A673 (cell line): ENCODE measurements around the gene LZIC. TPM values are rescaled to one million over a fixed set of nuclear protein-coding genes. Genes with fewer than 3 reads are reported as not detected.
A peak's percentile ranks its signal among the peaks of the same experiment; 100 is the strongest.

Source experiments
- BruUV-seq: library from RNA; stranded (reverse); fragments of 400-500 nt; replicated peaks from 2 replicates; lab custom pipeline; 2021; lab: Mats Ljungman, UMichigan
- CTCF ChIA-PET: fragments of 300-600 bp; sonication (Branson Sonifier 250); formaldehyde crosslinking; loops from one replicate; lab custom pipeline; 2022; ENCODE audit warnings: antibody characterized with exemption; lab: Charles Lee
- POLR2A ChIA-PET: fragments of 300-600 bp; sonication (Branson Sonifier 250); formaldehyde crosslinking; loops from one replicate; lab custom pipeline; 2022; ENCODE audit warnings: antibody characterized with exemption; ENCODE audit not compliant: low non-redundant PET; lab: Charles Lee
- DNase-seq: peaks from one replicate; pipeline ENCODE4 v3.0.0-alpha.2; 2015; ENCODE audit warnings: low spot score
- H3K27ac ChIP-seq: fragments of 200-600 bp; sonication (generic); 2 replicates; pipeline ENCODE4 v1.5.1; 2016; ENCODE audit warnings: mixed run types, low read depth, mild to moderate bottlenecking, mixed read lengths, antibody characterized with exemption, low read length; ENCODE audit not compliant: poor library complexity, severe bottlenecking
- H3K27me3 ChIP-seq: fragments of 200-600 bp; sonication (generic); replicated peaks from 2 replicates; pipeline ENCODE4 v1.6.1; 2017; ENCODE audit warnings: mixed run types, low read depth, mild to moderate bottlenecking, mixed read lengths, antibody characterized with exemption, low read length; ENCODE audit not compliant: insufficient read depth, poor library complexity
- H3K36me3 ChIP-seq: fragments of 200-600 bp; sonication (generic); 2 replicates; pipeline ENCODE4 v1.6.1; 2016; ENCODE audit warnings: mixed run types, mild to moderate bottlenecking, mixed read lengths, antibody characterized with exemption, low read length; ENCODE audit not compliant: insufficient read depth, poor library complexity, severe bottlenecking
- H3K4me1 ChIP-seq: fragments of 200-600 bp; sonication (generic); 2 replicates; pipeline ENCODE4 v1.6.1; 2017; ENCODE audit warnings: mixed run types, mild to moderate bottlenecking, mixed read lengths, antibody characterized with exemption, low read length; ENCODE audit not compliant: insufficient read depth, poor library complexity, severe bottlenecking
- H3K4me3 ChIP-seq: fragments of 200-600 bp; sonication (generic); 2 replicates; pipeline ENCODE4 v1.5.1; 2016; ENCODE audit warnings: low read depth, mixed run types, mild to moderate bottlenecking, mixed read lengths, low read length; ENCODE audit not compliant: poor library complexity, severe bottlenecking
- H3K9me3 ChIP-seq: fragments of 200-600 bp; sonication (generic); 2 replicates; pipeline ENCODE4 v1.6.1; 2016; ENCODE audit warnings: mixed run types, low read depth, mild to moderate bottlenecking, mixed read lengths, antibody characterized with exemption, low read length; ENCODE audit not compliant: poor library complexity, severe bottlenecking
- EZH2 ChIP-seq: fragments of 200-600 bp; sonication (generic); IDR thresholded peaks from 2 replicates; pipeline ENCODE4 v1.6.1; 2017; ENCODE audit warnings: borderline replicate concordance, low read depth, mild to moderate bottlenecking, mixed read lengths, antibody characterized with exemption, low read length; ENCODE audit not compliant: poor library complexity, severe bottlenecking
- intact Hi-C: fragments of 100-400 bp; cut with micrococcal nuclease; formaldehyde crosslinking; loops from one replicate; pipeline ENCODE4 v1.10.0; 2022; ENCODE audit not compliant: unreplicated experiment
- microRNA-seq: library from miRNA; unstranded; fragments of <30 nt; microRNA quantifications from one replicate; pipeline ENCODE4 v1.2.0, GENCODE V29; 2021
- total RNA-seq: library from RNA; stranded (reverse); gene quantifications from 2 replicates; pipeline ENCODE4 v1.2.3, GENCODE V29; 2021
- TF ChIP-seq, protein P1 (sequence below): fragments of 300-800, 200-600 bp; sonication (generic); conservative IDR thresholded peaks from 2 replicates; pipeline ENCODE4 v1.5.1; 2017; ENCODE audit warnings: low read depth, mild to moderate bottlenecking, antibody characterized with exemption, low read length, moderate library complexity, mixed read lengths

LZIC gene
- total RNA-seq, 1 experiment from 2014 or later = 53.7 TPM

DNA sequence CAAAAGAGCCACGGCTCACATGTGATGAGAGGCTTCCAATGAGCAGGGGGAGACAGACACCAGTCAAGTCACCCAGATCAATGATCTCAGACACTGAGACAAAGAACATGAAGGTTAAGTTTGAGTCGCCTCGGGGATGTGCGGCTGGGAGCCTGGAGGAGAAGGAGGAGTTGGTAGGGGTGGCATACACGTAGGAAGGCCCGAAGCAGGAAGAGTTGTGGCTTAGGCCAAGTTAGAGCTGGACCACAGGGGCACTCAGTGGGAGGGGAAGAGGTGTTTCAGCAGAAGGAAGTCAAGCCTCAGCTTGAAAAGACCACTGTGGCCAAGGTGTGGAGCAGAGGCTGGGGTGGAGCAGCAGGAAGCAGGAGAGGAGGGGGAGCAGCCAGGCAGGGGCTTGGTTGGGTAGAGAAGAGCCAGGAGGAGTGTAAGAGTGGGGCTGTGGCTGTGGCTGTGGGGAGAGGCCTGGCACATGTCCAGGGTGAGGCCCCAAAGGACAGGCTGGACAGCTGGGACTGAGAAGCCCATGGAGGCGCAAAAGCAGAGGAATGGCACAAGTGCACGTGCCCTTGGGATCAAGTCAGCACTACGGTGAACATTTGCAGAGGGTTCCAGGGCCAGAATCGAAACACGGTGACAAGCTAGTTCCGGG, 60.8 kb downstream of the LZIC start:
- BruUV-seq = no TSS peak
- Histone ChIP-seq H3K4me1 (peaks cover 9% of the 10 kb centered on the region), H3K27ac (no peak overlapping the region), H3K27me3 (no peaks in the 10 kb centered on the region), H3K36me3 (no peaks in the 10 kb centered on the region), H3K9me3 (no peaks in the 10 kb centered on the region), H3K4me3 (no peak overlapping the region)
- POLR2A ChIA-PET = no interaction called here
- DNase-seq = no peak
- TF ChIP-seq, protein P1, sequence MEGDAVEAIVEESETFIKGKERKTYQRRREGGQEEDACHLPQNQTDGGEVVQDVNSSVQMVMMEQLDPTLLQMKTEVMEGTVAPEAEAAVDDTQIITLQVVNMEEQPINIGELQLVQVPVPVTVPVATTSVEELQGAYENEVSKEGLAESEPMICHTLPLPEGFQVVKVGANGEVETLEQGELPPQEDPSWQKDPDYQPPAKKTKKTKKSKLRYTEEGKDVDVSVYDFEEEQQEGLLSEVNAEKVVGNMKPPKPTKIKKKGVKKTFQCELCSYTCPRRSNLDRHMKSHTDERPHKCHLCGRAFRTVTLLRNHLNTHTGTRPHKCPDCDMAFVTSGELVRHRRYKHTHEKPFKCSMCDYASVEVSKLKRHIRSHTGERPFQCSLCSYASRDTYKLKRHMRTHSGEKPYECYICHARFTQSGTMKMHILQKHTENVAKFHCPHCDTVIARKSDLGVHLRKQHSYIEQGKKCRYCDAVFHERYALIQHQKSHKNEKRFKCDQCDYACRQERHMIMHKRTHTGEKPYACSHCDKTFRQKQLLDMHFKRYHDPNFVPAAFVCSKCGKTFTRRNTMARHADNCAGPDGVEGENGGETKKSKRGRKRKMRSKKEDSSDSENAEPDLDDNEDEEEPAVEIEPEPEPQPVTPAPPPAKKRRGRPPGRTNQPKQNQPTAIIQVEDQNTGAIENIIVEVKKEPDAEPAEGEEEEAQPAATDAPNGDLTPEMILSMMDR = no peak
- no peak for TF ChIP-seq EZH2
- CTCF ChIA-PET = no interaction called here
- intact Hi-C loops = no loop called here

DNA sequence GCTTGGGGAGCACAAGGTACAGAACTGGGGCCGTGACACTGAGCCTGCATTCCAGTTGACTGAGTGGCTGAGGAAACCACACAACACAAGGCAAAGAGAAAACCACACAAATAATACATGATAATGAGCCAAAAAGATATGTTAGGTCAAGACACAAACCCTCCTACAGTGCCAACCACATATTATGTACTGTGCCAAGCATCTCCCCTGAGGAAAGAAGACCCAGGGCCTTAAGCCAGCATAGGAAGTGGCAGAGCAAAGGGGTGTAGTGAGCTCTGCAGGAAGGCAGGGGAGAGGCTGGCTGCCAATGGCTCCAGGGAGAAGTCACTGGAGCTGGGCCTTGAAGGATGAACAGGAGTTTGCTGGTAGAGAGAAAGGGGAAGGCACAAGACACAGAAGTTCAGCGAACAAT, 61.3 kb downstream of the LZIC start:
- BruUV-seq = no TSS peak
- ChIA-PET POLR2A (no interaction called here), CTCF (no interaction called here)
- H3K27me3 ChIP-seq = no peaks in the 10 kb centered on the region
- no peak overlapping the region for H3K27ac ChIP-seq
- peak; percentile 54 for DNase-seq
- peaks cover 9% of the 10 kb centered on the region for H3K4me1 ChIP-seq
- intact Hi-C loops = no loop called here
- H3K4me3 ChIP-seq = no peak overlapping the region
- no peaks in the 10 kb centered on the region for H3K9me3 ChIP-seq
- TF ChIP-seq, protein P1 = no peak
- TF ChIP-seq EZH2 = no peak
- H3K36me3 ChIP-seq = no peaks in the 10 kb centered on the region

Small RNA genes lying within 50 kb of the gene (microRNA-seq; reads per million reads assigned to microRNA genes)
- 3.0 reads per million, percentile 6 among the genes with 10 or more reads in this experiment for gene MIR5697

Other genes with a start within 250 kb of the LZIC start
- 77.4 and 85.3 TPM in 2 replicates for gene CLSTN1, start 119.4 kb downstream of the LZIC start, total RNA-seq
- 14.6 and 22.0 TPM in 2 replicates for gene CTNNBIP1, start 33.1 kb downstream of the LZIC start, total RNA-seq
- gene NMNAT1, start 84 bp upstream of the LZIC start, total RNA-seq = 4.3 and 4.5 TPM in 2 replicates
- gene RBP7, start 53.8 kb upstream of the LZIC start, total RNA-seq = 1.6 TPM in 1 of 2 replicates, not detected in the other
- 58.0 and 59.4 TPM in 2 replicates for gene UBE4B, start 89.6 kb upstream of the LZIC start, total RNA-seq